ENCODE data around the gene FRMD8.

Gene FRMD8

GRCh38 chr11:65454311-65454695 is 67.9 kb downstream of the FRMD8 start:
- peak; percentile 41 for DNase-seq (ENCODE audit: low spot score)

- DNase-seq (ENCODE audit: low spot score) = peak; percentile 96
Observed at GRCh38 chr11:65454696-65455456, 68.4 kb downstream of the FRMD8 start.

- peak; percentile 29 for DNase-seq (ENCODE audit: low spot score)
Observed at GRCh38 chr11:65456418-65456817, 70.0 kb downstream of the FRMD8 start.

- DNase-seq (ENCODE audit: low spot score) = no peak
Observed at GRCh38 chr11:65459552-65459951, 73.1 kb downstream of the FRMD8 start.

All from AG08395 (cell line).